HG02610 (cell line): ENCODE data around the gene PSME4.
"Not testable (repeated sequence)": the region's sequence is repeated elsewhere in the genome, so short reads cannot be mapped to it uniquely, and the experiment has no call there.

Experiments used
- ATAC-seq: cut with Tn5 transposase; IDR thresholded peaks from one replicate; pipeline ENCODE4 v1.9.1; 2021; ENCODE audit warnings: mild to moderate bottlenecking, moderate library complexity; ENCODE audit not compliant: unreplicated experiment

The PSME4 gene

GRCh38 chr2:53886406-53887280 lies 84.2 kb downstream of the PSME4 start:
- ATAC-seq = peak; percentile 51

DNA sequence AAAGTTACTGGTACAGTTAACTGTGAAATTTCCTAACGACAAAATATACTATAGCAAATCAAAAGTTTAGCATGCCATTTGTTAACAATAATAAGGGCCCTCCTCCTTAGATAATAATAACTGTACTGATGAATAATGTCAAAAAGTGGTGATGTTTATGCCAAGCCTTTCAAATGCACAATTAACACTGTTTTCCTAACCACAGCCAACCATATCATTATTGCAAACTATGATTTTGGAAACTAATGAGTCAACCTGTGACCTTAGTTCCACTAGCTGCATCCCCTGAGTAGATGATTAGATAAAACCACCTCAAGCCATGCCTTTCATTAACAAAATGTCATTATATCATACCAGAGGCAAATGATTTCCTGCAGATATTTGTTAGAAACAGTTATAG lies 85.9 kb downstream of the PSME4 start:
- no peak for ATAC-seq

DNA sequence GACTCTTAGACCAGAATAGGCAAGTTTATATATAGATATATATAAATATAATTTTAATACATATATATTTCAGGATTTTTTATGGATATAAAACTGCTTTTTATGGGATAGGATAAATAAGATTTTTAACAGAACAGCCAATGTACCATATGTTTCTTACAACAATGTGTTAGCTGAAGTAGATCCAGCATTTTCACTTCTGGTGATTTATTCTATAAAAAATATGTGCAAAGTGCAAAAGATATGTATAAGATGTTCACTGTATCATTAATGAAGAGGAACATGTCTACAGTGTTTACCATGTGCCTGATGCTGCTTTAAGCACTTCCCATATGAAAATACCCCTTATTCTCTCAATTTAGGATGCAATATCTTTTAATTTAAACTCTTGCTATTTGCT lies 88.8 kb downstream of the PSME4 start:
- no peak for ATAC-seq

DNA sequence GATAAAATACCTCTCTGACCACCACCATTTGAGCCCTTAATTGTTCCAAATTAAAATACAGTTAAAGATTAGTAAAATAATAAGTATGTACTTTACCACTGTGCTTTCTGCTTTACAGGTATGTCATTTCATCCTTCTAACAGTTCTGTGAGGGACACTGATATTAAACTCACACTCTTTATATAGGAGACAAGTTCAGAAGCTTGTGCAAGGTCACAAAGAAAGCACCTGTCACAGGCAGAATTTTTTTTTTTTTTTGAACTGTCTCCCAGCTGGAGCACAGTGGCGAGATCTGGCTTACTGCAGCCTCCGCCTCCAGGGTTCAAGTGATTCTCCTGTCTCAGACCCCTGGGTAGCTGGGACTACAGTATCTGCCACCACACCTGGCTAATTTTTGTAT lies 89.4 kb downstream of the PSME4 start:
- no peak for ATAC-seq

DNA sequence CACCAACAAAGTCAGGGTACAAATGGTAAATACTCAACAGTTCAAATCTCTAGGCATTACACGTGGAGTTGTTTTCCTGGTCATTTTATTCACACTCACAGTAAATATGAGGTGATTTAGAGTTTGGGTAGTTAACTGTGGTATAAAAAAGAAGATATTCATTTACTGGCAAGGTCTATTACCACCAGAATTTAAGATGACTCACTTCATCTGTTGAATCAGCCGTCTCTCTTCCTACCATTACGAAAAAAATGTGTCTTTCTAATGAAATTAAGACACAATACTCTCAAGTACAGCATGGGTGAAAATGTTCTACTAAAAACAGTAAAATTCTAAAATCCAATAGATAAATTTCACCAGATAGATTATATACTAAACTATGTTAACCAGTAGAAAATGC lies 90.0 kb downstream of the PSME4 start:
- ATAC-seq = no peak

DNA sequence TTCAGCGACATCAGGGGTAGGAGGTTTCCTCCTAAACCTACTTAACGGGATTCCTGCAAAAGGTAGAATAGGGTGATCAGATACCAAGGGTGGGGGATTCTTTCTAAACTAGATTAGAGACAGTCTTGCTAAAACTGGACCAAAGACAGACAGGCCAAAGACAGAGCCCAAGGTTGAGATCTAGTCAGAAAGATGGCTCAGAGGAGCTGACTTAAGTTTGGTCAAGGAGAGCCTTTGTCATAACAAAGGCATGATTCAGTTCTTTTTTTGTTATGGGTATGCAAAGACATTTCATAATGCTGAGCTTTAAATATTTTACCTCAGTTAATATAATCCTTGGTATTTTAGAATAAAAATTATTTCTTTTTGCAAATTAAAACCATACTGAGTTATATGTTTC lies 93.2 kb downstream of the PSME4 start:
- ATAC-seq = no peak

GRCh38 chr2:53877112-53877511 lies 93.7 kb downstream of the PSME4 start:
- no peak for ATAC-seq

GRCh38 chr2:53874401-53874950 lies 96.3 kb downstream of the PSME4 start:
- ATAC-seq = no peak

- no peak for ATAC-seq
These were observed 103.0 kb downstream of the PSME4 start for GRCh38 chr2:53867773-53868172.

DNA sequence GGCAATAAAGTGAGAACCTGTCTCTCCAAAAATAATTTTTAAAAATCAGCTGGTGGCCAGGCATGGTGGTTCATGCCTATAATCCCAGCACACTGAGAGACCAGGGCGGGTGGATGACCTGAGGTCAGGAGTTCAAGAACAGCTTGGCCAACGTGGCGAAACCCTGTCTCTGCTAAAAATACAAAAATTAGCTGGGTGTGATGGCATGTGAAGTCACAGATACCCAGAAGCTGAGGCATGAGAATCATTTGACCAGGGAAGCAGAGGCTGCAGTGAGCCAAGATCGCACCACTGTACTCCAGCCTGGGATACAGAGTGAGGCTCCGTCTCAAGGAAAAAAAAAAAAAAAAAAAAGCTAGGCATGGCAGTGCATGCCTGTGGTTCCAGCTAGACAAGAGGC lies 103.6 kb downstream of the PSME4 start:
- no peak for ATAC-seq

DNA sequence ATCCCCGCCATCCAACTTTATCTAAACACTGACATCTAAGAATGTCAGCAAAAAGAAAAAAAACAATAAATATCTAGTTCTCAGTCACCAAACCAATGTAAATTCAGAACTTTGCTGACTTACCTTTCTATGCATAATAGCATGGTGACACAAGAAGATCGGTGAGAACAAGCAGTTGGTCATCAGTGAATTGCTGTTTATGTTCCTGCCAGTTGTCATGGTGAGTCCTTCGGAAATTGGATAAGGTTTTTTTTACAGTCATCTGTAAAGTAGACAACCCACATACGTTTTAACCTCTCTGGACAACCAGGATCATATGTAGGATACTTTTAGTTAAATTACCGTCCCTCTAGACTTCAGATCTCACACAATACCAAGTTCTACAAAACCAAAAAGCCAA lies 104.8 kb downstream of the PSME4 start:
- ATAC-seq = no peak

DNA sequence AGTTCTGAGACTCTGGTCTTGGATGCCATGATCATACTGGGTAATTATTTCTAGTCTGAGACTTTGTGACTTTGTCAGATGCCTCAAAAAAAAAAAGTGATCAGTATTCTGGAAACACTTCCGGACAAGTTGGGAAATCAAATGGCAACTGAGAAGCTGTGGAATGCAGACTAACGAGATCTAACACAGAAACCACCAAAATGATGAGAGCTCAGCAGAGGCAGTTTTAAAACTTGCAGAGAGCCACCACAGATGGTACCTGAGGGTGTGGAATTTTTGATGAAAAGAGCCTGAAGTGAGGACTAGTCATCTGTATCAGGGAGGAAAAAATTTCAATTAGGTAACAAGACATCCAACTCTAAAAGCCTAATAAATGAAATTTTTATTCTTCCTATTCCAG lies 105.5 kb downstream of the PSME4 start:
- ATAC-seq = no peak

DNA sequence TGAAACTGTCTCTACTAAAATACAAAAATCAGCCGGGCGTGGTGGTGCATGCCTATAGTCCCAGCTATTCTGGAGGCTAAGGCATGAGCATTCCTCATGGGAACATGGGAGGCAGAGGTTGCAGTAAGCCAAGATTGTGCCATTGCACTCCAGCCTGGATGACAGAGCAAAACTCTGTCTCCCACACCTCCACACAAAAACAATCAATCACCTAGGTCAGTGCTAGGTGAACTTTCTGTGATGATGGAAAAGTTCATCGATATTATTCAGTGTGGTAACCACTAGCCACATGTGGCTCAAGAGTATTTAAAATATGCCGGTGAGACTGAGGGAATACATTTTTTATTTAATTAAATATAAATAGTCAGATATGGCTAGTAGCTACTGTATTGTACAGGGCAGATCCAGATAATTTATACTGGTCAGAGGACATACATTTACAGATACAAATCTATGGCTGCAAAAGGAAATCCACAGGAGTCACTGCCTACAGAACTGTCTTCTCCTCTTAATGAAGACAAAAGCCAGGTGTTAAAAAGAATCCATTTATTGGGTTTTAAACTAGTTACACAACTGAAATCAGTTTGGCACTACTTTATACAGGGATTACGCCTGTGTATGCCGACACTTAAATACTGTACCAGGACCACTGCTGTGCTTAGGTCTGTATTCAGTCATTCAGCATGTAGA lies 107.1 kb downstream of the PSME4 start:
- ATAC-seq = no peak

- ATAC-seq = no peak
These were observed 109.0 kb downstream of the PSME4 start for GRCh38 chr2:53861824-53862223.

DNA sequence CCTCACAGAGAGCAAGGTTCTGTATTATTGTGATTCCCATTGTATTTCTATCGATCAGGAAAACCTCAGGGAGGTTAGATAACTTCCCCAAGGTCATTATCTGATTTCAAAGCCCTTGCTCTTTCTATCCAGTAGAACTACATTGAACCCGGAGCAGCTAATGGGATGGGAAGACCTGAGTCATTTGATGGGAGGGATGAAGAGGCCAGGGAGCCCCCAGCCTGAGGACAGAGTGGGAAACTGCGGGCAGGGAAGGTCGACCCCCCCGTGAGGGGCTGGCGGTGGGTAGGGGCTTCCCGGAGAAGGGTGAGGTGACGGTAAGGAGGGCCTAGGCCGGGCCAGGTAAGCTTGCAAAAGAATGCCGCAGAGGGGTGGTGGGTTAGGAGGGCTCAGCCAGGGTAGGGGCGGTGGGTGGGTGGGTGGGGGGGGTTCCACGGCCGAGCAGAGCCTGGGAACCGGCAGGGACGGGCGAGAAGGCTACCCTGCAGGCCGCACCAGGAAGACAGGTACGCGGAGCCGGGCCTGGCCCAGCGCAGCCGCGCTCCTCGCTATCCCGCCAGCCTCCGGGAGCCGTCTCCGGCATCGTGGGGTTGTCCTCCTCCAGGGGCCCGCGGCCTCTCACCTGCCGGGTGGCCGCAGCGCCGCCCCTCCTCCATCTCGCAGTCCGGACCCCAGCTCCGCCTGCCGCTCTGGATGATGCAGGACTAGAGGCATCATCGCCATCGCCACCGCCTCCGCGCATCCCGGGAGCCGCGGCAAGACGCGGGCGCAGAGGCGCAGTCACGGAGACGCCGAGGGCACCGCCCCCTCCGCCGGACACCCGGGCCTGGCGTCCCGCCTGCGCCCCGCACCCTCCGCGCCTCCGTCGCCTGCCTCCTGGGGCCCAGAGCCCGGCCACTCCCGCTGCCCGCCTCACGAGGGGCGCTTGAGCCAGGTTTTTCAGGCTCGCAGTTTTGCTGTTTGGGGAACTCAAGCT lies 111.3 kb downstream of the PSME4 start, which contains the start of gene GPR75:
GPR75 (minus strand) TSS at position 762 of the 976 bp plus-strand sequence. CDS start 5,211 bp downstream, outside the sequence.
- ATAC-seq = no peak

DNA sequence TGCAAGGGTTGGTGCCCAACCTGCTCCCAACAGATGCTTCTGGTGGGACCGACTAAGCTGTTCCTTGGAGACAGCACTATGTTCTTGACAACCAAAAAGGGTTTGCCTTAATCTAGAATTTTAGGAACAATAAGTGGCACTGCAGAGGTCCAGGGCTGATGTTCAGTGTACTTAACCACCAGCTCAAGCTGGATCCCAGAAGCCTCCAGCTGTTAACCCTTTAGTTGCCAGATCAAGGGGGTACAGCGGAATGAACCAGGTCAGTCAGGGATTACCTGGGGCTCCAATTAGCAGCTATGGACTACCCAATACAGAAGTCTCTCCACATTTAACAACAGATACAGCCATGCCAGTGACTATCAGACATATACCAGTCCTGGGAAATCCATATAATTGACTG lies 114.5 kb downstream of the PSME4 start:
- ATAC-seq = no peak

GRCh38 chr2:53854678-53855077 lies 116.1 kb downstream of the PSME4 start:
- peak; percentile 71 for ATAC-seq

DNA sequence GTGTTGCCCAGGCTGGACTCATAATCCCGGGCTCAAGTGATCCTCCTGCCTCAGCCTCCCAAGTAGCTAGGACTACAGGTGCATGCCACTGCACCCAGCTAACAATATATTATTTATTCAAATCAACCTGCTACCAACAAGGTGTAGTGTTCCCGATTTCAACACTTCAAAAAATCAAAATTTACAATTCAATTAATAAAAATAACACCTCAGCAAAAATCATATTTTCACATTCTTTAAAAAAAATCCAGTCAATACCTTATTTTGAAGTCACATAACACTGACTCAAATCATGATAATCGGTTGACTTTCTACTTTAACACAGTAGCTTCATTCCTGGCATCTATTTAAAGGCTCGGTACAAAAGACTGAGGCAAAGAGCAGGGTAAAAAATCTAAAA lies 118.3 kb downstream of the PSME4 start:
- no peak for ATAC-seq

- not testable (repeated sequence) for ATAC-seq
These were observed 119.6 kb downstream of the PSME4 start for GRCh38 chr2:53851052-53851757.

DNA sequence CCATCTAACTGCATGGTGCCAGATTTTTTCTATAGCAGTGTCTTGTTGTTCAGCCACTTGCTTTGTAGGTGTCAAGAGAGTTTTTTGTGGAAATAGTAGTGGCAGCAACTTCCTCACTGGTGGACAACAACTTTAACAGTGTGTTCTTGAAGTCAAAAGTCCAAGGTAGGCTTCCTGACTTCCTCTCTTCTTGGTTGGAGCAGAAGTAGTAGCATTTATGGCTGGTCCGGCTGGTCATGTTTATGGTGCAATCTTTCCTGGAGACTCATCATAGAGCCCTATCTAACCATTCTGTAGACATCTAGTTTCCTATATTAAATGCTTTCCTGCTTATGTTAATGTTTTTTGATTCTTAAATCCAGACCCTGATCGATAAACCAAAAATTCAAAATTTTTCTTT lies 122.7 kb downstream of the PSME4 start:
- ATAC-seq = no peak
